ENCODE results near the gene ALG5. TPM values are rescaled to one million over a fixed set of nuclear protein-coding genes. Genes with fewer than 3 reads are reported as not detected.

ALG5 gene
- total RNA-seq, 1 donor from 2014 or later = 57.9 TPM

DNA sequence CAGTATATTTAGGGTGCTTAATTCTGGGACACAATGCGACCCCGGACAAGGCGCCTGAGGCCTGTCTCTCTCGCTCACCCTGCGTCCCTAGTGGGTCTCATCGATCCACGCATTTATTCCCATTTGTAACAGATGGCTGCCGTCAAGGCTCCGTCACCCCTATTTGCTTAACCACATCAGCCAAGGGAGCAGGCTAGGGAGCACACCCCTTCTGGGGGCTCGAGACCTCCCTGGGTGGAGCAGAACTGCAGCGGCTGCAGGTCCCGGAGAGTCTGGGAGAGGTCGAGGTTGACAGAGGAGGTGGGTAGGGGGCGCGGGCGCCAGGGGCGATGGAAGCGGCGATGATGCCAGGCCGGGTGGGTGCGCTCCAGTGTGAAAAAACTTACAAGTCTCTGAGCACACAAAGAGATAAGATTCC lies 507 bp downstream of the ALG5 start:
- Histone ChIP-seq H3K4me3 (ENCODE audit: low read depth, low read length) (peak overlapping the region; percentile 96), H3K27me3 (ENCODE audit: control insufficient read depth, insufficient read depth, low read length) (no peaks in the 10 kb centered on the region), H3K36me3 (ENCODE audit: control insufficient read depth, insufficient read depth, low read length) (peaks cover 5% of the 10 kb centered on the region)
- DNase-seq (ENCODE audit: low read depth) = no peak
- TF ChIP-seq, protein P1, sequence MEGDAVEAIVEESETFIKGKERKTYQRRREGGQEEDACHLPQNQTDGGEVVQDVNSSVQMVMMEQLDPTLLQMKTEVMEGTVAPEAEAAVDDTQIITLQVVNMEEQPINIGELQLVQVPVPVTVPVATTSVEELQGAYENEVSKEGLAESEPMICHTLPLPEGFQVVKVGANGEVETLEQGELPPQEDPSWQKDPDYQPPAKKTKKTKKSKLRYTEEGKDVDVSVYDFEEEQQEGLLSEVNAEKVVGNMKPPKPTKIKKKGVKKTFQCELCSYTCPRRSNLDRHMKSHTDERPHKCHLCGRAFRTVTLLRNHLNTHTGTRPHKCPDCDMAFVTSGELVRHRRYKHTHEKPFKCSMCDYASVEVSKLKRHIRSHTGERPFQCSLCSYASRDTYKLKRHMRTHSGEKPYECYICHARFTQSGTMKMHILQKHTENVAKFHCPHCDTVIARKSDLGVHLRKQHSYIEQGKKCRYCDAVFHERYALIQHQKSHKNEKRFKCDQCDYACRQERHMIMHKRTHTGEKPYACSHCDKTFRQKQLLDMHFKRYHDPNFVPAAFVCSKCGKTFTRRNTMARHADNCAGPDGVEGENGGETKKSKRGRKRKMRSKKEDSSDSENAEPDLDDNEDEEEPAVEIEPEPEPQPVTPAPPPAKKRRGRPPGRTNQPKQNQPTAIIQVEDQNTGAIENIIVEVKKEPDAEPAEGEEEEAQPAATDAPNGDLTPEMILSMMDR (IDR thresholded peaks at IDR 0.05; ENCODE audit: insufficient read depth, low read length, severe bottlenecking) = no peak
- no peak for FAIRE-seq

DNA sequence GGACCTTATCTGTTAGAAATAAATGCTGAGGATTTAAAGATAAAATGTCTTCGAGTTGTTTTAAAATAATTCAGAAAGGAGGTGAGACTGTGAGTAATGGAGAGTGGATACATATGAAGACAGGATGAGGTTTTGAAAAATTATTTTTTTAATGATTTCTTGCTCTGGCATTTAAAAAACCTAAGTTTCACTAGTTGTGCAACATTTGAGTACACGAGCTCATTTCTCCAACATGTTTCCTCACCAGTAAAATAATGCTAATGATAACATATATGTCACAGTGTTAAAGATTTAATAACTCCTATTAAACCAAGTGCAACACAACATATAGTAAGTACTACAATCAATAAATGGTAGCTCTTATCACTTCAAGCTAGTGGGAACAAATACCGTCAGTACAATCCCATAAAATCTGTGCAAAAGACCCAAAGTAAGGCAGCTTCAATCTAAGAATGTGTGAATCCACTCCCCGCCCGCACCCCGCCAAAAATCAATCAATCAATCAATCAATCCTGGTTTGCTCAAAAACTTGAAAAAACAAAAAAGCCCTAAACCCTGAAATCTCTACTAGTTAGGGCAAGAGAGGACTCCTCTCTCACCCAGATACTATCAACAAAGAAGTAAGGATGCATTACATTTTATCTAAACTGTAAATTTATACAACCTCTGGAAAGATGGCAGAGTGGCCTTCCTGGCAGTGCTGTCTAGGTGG lies 1.3 kb downstream of the ALG5 start:
- peaks cover 9% of the 10 kb centered on the region for H3K36me3 ChIP-seq (ENCODE audit: control insufficient read depth, insufficient read depth, low read length)
- DNase-seq (ENCODE audit: low read depth) (no peak), FAIRE-seq (no peak)
- H3K4me3 ChIP-seq (ENCODE audit: low read depth, low read length) = peak overlapping the region; percentile 96
- no peaks in the 10 kb centered on the region for H3K27me3 ChIP-seq (ENCODE audit: control insufficient read depth, insufficient read depth, low read length)
- TF ChIP-seq, protein P1 (IDR thresholded peaks at IDR 0.05; ENCODE audit: insufficient read depth, low read length, severe bottlenecking) = no peak

DNA sequence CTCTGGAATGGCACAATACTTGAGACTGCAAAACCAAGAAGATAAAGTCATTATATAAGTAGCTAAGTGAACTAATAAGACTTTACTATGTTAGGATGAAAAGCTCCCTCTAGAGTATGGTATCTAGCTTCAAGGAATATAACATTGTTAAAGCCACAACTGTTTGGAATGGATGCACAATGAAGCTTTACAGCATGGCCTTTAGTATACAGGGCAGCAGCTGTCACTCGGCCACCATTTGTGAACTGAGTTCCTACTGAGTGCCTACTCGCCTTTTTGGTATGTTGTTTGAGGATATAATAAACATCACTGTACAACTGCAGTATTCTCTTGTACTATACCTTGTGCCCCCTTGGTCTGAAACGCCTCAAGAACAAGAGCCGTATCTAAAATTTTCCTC lies 6.8 kb downstream of the ALG5 start:
- H3K27me3 ChIP-seq (ENCODE audit: control insufficient read depth, insufficient read depth, low read length) = no peaks in the 10 kb centered on the region
- peaks cover 28% of the 10 kb centered on the region for H3K36me3 ChIP-seq (ENCODE audit: control insufficient read depth, insufficient read depth, low read length)
- FAIRE-seq (no peak), DNase-seq (ENCODE audit: low read depth) (no peak)
- TF ChIP-seq, protein P1 (IDR thresholded peaks at IDR 0.05; ENCODE audit: insufficient read depth, low read length, severe bottlenecking) = no peak
- H3K4me3 ChIP-seq (ENCODE audit: low read depth, low read length) = no peak overlapping the region

DNA sequence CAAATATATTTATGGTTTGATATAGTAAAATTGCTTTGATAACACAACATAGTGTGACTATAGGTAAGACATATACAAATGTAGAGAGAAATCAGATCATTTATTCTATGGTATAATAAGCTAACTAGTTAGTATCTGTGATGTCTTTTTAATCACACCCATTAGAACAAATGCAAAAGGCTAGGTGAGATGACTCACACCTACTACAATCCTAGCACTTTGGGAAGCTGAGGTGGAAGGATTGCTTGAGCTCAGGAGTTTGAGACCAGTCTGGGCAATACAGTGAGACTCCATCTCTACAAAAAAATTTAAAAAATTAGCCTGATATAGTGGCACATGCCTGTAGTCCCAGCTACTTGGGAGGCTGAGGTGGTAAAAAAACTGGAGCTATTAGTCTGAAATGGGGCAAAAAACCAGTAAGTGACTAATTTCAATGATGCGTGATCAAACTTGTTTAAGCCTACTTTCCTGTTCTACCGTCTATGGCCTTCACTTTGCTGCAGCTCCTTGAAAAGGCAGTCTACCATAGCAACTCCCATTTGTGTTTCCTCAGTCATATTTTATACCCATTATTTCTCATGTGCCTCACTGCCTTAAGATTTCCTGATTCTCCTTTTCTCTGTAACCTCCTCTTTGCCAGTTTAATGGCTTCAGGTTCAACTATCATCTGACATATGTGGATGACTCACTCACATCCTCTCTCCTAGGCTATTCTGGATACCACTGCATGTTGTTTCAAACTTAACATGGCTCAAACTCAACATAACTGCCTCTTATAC lies 12.5 kb downstream of the ALG5 start:
- Histone ChIP-seq H3K27me3 (ENCODE audit: control insufficient read depth, insufficient read depth, low read length) (no peaks in the 10 kb centered on the region), H3K4me3 (ENCODE audit: low read depth, low read length) (no peak overlapping the region), H3K36me3 (ENCODE audit: control insufficient read depth, insufficient read depth, low read length) (peaks cover 16% of the 10 kb centered on the region)
- FAIRE-seq (peak; percentile 55), DNase-seq (ENCODE audit: low read depth) (peak; percentile 91)
- TF ChIP-seq, protein P1 (IDR thresholded peaks at IDR 0.05; ENCODE audit: insufficient read depth, low read length, severe bottlenecking) = no peak

DNA sequence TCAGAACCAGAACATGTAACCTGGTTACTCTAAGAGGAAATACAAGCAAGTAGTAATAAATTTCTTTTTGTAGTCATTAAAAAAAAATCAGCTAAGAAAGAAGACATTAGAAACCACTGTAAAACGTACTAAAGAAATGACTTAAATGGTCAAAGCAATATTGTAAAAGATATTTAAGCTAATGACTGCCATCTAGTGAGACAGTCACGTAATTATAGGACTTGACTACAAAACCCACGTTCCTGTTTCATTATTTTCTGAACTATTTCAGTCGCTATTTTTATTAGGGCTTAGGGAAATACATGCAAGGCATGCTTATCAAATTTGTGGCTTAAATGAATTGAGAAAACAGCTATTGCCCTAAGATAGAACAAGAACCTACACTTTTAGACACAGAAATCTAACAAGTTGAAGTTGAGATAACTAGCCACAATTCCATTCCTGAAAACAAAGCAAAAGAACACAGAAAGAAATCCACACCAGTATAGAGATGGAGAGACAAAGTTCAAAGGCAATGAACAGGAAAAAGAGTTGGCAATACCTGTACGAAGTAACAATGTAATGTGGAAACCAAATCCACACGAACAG lies 17.9 kb downstream of the ALG5 start:
- TF ChIP-seq, protein P1 (IDR thresholded peaks at IDR 0.05; ENCODE audit: insufficient read depth, low read length, severe bottlenecking) = peak; percentile 38
- no peak for FAIRE-seq

More for the DNA sequence above, 17.9 kb downstream of the ALG5 start:
- DNase-seq (ENCODE audit: low read depth) = peak; percentile 59
- H3K4me3 ChIP-seq (ENCODE audit: low read depth, low read length) = no peak overlapping the region
- peaks cover 2% of the 10 kb centered on the region for H3K36me3 ChIP-seq (ENCODE audit: control insufficient read depth, insufficient read depth, low read length)
- H3K27me3 ChIP-seq (ENCODE audit: control insufficient read depth, insufficient read depth, low read length) = no peaks in the 10 kb centered on the region

Data from bronchial epithelial cell (primary cell).